Measurements from ENCODE around the gene TRIM8. TPM values are rescaled to one million over a fixed set of nuclear protein-coding genes. Genes with fewer than 3 reads are reported as not detected.
"Not testable (repeated sequence)": the region's sequence is repeated elsewhere in the genome, so short reads cannot be mapped to it uniquely, and the experiment has no call there.

Gene TRIM8
- total and polyA plus RNA-seq, 2 donors (not counting 3 experiments of a cell fraction or from before 2014, with no cell fraction given): 74.1 to 114 TPM

DNA sequence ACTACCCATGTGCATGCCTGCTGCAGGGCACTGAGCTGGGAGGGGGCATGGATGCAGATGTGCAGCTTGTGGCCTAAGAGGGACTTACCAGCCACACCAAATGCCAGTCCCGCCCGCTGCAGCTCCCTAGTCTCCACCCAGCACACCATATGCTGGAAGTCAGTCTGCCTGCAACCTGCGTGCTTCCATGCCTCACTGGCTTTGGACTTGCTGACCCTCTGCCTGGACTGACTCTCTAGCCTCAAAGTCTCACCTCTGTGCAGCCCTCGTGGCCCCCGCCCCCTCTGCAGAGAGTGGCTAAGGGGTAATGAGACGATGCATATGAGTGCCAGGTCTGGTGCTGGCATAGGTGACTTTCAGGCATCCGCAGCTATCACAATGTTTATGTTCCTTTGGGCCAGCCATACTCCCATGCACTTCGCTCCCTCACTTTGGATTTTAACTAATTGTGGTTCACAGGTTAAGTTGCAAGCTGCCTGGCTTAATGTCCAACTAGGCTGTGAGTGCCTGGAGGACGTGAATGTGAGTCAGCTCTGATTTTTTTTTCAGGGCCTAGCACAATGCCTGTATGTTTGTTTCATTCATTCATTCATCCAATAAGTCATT is 21.7 kb downstream of the TRIM8 start:
- Histone ChIP-seq H3K27ac (ENCODE audit: insufficient read depth, low read depth, low read length) (no peak overlapping the region), H3K36me3 (ENCODE audit: control insufficient read depth in 2 of 2, extremely low read depth in 1 of 2, insufficient read depth in 2 of 2, low read length in 2 of 2) (no peaks in the 10 kb centered on the region), H3K4me3 (replicated peaks in 1 of 3; ENCODE audit: insufficient read depth in 1 of 3, low read depth in 1 of 3, low read length in 3 of 3) (no peak overlapping the region), H4K20me1 (replicated peaks; ENCODE audit: control insufficient read depth, extremely low read depth, insufficient read depth, low read length) (no peaks in the 10 kb centered on the region), H3K9me3 (replicated peaks; ENCODE audit: control insufficient read depth, insufficient read depth, low read length) (no peaks in the 10 kb centered on the region), H3K79me2 (ENCODE audit: control insufficient read depth, insufficient read depth, low read length) (no peaks in the 10 kb centered on the region), H3K9me1 (replicated peaks; ENCODE audit: control insufficient read depth, extremely low read depth, insufficient read depth, low read length) (no peaks in the 10 kb centered on the region), H3K4me2 (ENCODE audit: insufficient read depth, low read length) (no peak overlapping the region), H2AFZ (ENCODE audit: low read depth, low read length) (no peak overlapping the region), H3K4me1 (ENCODE audit: control insufficient read depth, extremely low read depth, insufficient read depth, low read length) (no peaks in the 10 kb centered on the region), H3K27me3 (ENCODE audit: control insufficient read depth in 2 of 2, insufficient read depth in 2 of 2, low read length in 2 of 2) (no peaks in the 10 kb centered on the region), H3K9ac (replicated peaks; ENCODE audit: extremely low read depth, insufficient read depth, low read length) (no peak overlapping the region)
- DNase-seq (ENCODE audit: low read depth, low spot score): no peak
- ChIA-PET POLR2A (interaction anchor here (0.6 kb wide), 1 partner anchor 900 kb away, joined by 4 read pairs; no protein-coding TSS in a partner anchor), CTCF (interaction anchor here (0.5 to 1.5 kb wide), 4 partner anchors 13 to 162 kb away, joined by 3 to 9 read pairs (median 4); partner anchors contain the start of gene SUFU)
- TF ChIP-seq, protein P1, sequence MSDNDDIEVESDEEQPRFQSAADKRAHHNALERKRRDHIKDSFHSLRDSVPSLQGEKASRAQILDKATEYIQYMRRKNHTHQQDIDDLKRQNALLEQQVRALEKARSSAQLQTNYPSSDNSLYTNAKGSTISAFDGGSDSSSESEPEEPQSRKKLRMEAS (IDR thresholded peaks at IDR 0.05; ENCODE audit: insufficient read depth, insufficient read length): no peak
- TF ChIP-seq, protein P2, sequence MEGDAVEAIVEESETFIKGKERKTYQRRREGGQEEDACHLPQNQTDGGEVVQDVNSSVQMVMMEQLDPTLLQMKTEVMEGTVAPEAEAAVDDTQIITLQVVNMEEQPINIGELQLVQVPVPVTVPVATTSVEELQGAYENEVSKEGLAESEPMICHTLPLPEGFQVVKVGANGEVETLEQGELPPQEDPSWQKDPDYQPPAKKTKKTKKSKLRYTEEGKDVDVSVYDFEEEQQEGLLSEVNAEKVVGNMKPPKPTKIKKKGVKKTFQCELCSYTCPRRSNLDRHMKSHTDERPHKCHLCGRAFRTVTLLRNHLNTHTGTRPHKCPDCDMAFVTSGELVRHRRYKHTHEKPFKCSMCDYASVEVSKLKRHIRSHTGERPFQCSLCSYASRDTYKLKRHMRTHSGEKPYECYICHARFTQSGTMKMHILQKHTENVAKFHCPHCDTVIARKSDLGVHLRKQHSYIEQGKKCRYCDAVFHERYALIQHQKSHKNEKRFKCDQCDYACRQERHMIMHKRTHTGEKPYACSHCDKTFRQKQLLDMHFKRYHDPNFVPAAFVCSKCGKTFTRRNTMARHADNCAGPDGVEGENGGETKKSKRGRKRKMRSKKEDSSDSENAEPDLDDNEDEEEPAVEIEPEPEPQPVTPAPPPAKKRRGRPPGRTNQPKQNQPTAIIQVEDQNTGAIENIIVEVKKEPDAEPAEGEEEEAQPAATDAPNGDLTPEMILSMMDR (IDR thresholded peaks at IDR 0.05; ENCODE audit: extremely low read depth in 1 of 2, insufficient read depth in 1 of 2, low read depth in 1 of 2, low read length in 2 of 2): no peak
- TF ChIP-seq POLR2AphosphoS5 (IDR thresholded peaks at IDR 0.05; ENCODE audit: insufficient read depth, low read depth, low read length) (no peak), FOS (IDR thresholded peaks at IDR 0.05; ENCODE audit: borderline replicate concordance, insufficient read depth, low read length) (no peak), MYC (IDR thresholded peaks at IDR 0.05; ENCODE audit: low read depth, low read length) (no peak), GATA2 (IDR thresholded peaks at IDR 0.05; ENCODE audit: insufficient read depth, insufficient read length, low read depth, low read length) (no peak), EZH2 (IDR thresholded peaks at IDR 0.05; ENCODE audit: borderline replicate concordance, low read depth, low read length, severe bottlenecking) (no peak), POLR2A (IDR thresholded peaks at IDR 0.05; ENCODE audit: low read depth, low read length) (no peak), JUN (IDR thresholded peaks at IDR 0.05; ENCODE audit: borderline replicate concordance, insufficient read depth, insufficient read length, low read depth) (no peak)
- dilution Hi-C loops (cut with MboI; ENCODE audit: extremely low pct_ligation_motif_present, low sequenced_read_pairs) (no loop called here), intact Hi-C loops (cut with micrococcal nuclease) (no loop called here)
- no peak for FAIRE-seq
- no TSS peak for BruUV-seq (replicated peaks)

DNA sequence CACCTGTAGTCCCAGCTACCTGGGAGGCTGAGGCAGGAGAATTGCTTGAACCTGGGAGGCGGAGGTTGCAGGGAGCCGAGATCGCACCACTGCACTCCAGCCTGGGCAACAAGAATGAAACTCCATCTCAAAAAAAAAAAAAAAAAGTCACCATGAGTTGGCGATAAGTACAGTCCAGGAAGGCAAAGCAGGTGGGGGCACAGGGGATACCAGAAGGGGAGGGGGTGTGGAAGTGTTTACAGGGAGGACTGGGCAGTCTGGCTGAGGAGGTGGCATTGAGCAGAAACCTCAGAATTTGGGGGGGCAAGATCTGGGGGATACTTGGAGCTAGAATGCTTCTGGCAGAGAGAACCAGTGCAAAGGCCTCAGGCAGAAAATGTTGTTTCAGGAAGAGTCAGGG is 23.1 kb downstream of the TRIM8 start:
- intact Hi-C loops (cut with micrococcal nuclease); H3K36me3 ChIP-seq (ENCODE audit: control insufficient read depth in 2 of 2, extremely low read depth in 1 of 2, insufficient read depth in 2 of 2, low read length in 2 of 2); dilution Hi-C loops (cut with MboI; ENCODE audit: extremely low pct_ligation_motif_present, low sequenced_read_pairs); H3K79me2 ChIP-seq (ENCODE audit: control insufficient read depth, insufficient read depth, low read length); H2AFZ ChIP-seq (ENCODE audit: low read depth, low read length); H3K9me1 ChIP-seq (replicated peaks; ENCODE audit: control insufficient read depth, extremely low read depth, insufficient read depth, low read length); H3K9me3 ChIP-seq (replicated peaks; ENCODE audit: control insufficient read depth, insufficient read depth, low read length); H3K27ac ChIP-seq (ENCODE audit: insufficient read depth, low read depth, low read length); BruUV-seq (replicated peaks); FAIRE-seq; H3K4me2 ChIP-seq (ENCODE audit: insufficient read depth, low read length); H3K4me3 ChIP-seq (replicated peaks in 1 of 3; ENCODE audit: insufficient read depth in 1 of 3, low read depth in 1 of 3, low read length in 3 of 3); H3K27me3 ChIP-seq (ENCODE audit: control insufficient read depth in 2 of 2, insufficient read depth in 2 of 2, low read length in 2 of 2); H3K4me1 ChIP-seq (ENCODE audit: control insufficient read depth, extremely low read depth, insufficient read depth, low read length); H3K9ac ChIP-seq (replicated peaks; ENCODE audit: extremely low read depth, insufficient read depth, low read length); DNase-seq (ENCODE audit: low read depth, low spot score); H4K20me1 ChIP-seq (replicated peaks; ENCODE audit: control insufficient read depth, extremely low read depth, insufficient read depth, low read length): not testable (repeated sequence)
- POLR2A ChIA-PET: interaction anchor here (0.6 to 0.7 kb wide), 2 partner anchors 69 to 758 kb away, joined by 4 to 6 read pairs; no protein-coding TSS in a partner anchor
- CTCF ChIA-PET: interaction anchor here (1.0 kb wide), 1 partner anchor 11 kb away, joined by 4 read pairs; no protein-coding TSS in a partner anchor

Measured in endothelial cell of umbilical vein (primary cell).